ENCODE measurements around the gene CH25H. TPM values are rescaled to one million over a fixed set of nuclear protein-coding genes. Genes with fewer than 3 reads are reported as not detected.

The CH25H gene
- total and polyA plus RNA-seq, 2 donors from 2014 or later = 1.2 to 3.2 TPM

DNA sequence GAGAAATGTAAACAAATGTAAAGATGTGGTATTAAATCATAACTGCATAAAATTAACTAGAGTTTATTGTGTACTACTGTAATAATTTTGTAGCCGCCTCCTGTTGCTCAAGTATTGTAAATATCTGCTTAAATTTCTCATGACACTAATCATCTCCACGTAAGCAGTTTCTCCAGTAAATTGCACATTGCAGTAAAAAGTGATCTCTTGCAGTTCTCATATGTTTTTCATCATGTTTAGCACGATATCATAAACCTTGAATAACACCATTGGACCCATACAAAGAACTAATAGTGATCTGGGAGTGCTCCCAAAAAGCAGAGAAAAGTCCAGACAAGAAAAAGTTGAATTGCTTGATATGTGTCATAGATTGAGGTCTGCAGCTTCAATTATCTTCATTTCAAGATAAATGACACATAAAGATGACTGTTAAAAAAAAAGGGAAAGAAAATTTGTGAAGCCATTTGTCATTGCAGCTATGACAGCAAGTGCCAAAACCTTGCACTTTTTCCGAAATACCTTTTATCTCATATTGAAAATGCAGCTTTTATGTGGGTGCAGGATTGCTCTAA lies 29.2 kb upstream of the CH25H start:
- H3K27ac ChIP-seq (ENCODE audit: low read depth in 2 of 2, low read length in 2 of 2) = no peak overlapping the region
- DNase-seq (no peak), FAIRE-seq (no peak)
- no peak for TF ChIP-seq CTCF (IDR thresholded peaks at IDR 0.05; ENCODE audit: borderline replicate concordance, extremely low read depth, insufficient read depth)
- intact Hi-C loops (cut with DNase I) = no loop called here
- H3K9me3 ChIP-seq (ENCODE audit: control insufficient read depth in 2 of 3, insufficient read depth in 1 of 3, low read length in 3 of 3) = no peaks in the 10 kb centered on the region
- no peak overlapping the region for H3K9ac ChIP-seq (ENCODE audit: low read length in 3 of 3)
- peaks cover 0 to 2% (median 0%) of the 10 kb centered on the region in 3 donors for H3K4me1 ChIP-seq (ENCODE audit: control insufficient read depth in 2 of 3, insufficient read depth in 2 of 3, low read depth in 1 of 3, low read length in 3 of 3)
- H3K4me3 ChIP-seq (ENCODE audit: low read length in 3 of 3) = no peak overlapping the region
- H3K36me3 ChIP-seq (ENCODE audit: control insufficient read depth in 2 of 3, insufficient read depth in 3 of 3, low read length in 3 of 3) = no peaks in the 10 kb centered on the region
- no peaks in the 10 kb centered on the region for H3K27me3 ChIP-seq (ENCODE audit: control insufficient read depth, insufficient read depth, low read length)

GRCh38 chr10:89235073-89235798 lies 28.1 kb upstream of the CH25H start:
- Histone ChIP-seq H3K9ac (ENCODE audit: low read length in 3 of 3) (no peak overlapping the region), H3K9me3 (ENCODE audit: control insufficient read depth in 2 of 3, insufficient read depth in 1 of 3, low read length in 3 of 3) (no peaks in the 10 kb centered on the region), H3K4me3 (ENCODE audit: low read length in 3 of 3) (no peak overlapping the region), H3K27me3 (ENCODE audit: control insufficient read depth, insufficient read depth, low read length) (no peaks in the 10 kb centered on the region), H3K36me3 (ENCODE audit: control insufficient read depth in 2 of 3, insufficient read depth in 3 of 3, low read length in 3 of 3) (no peaks in the 10 kb centered on the region), H3K27ac (ENCODE audit: low read depth in 2 of 2, low read length in 2 of 2) (no peak overlapping the region), H3K4me1 (ENCODE audit: control insufficient read depth in 2 of 3, insufficient read depth in 2 of 3, low read depth in 1 of 3, low read length in 3 of 3) (no peaks in the 10 kb centered on the region)
- FAIRE-seq (no peak), DNase-seq (no peak)
- intact Hi-C loops (cut with DNase I) = no loop called here
- no peak for TF ChIP-seq CTCF (IDR thresholded peaks at IDR 0.05; ENCODE audit: borderline replicate concordance, extremely low read depth, insufficient read depth)

DNA sequence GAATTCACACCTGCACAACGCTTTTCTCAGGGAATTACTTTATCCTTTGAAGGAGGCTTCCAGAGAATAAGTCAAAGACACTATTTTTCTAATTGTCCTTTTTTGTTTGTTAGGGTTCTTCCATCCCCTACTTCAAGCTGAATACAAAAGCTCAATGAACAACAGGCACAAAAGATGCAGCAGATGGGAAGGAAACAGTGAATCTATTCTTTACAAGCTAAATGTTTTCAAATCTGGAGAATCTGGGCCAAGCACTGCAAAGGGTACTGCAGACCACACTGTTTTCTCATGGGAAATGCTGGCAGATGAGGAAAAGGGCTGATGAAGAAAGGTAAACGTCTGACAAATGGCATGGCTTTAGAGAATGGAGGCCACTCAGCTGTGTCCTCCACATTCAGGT lies 25.9 kb upstream of the CH25H start:
- intact Hi-C loops (cut with DNase I) = no loop called here
- H3K36me3 ChIP-seq (ENCODE audit: control insufficient read depth in 2 of 3, insufficient read depth in 3 of 3, low read length in 3 of 3) = no peaks in the 10 kb centered on the region

More for the DNA sequence above, 25.9 kb upstream of the CH25H start:
- Histone ChIP-seq H3K9me3 (ENCODE audit: control insufficient read depth in 2 of 3, insufficient read depth in 1 of 3, low read length in 3 of 3) (no peaks in the 10 kb centered on the region), H3K4me3 (ENCODE audit: low read length in 3 of 3) (no peak overlapping the region), H3K4me1 (ENCODE audit: control insufficient read depth in 2 of 3, insufficient read depth in 2 of 3, low read depth in 1 of 3, low read length in 3 of 3) (no peaks in the 10 kb centered on the region), H3K9ac (ENCODE audit: low read length in 3 of 3) (no peak overlapping the region), H3K27ac (ENCODE audit: low read depth in 2 of 2, low read length in 2 of 2) (no peak overlapping the region), H3K27me3 (ENCODE audit: control insufficient read depth, insufficient read depth, low read length) (no peaks in the 10 kb centered on the region)
- FAIRE-seq = no peak
- no peak for DNase-seq
- no peak for TF ChIP-seq CTCF (IDR thresholded peaks at IDR 0.05; ENCODE audit: borderline replicate concordance, extremely low read depth, insufficient read depth)

All from kidney (tissue), 14 donors.